Vagina (tissue), 2 donors: ENCODE results near the gene NEK5. TPM values are rescaled to one million over a fixed set of nuclear protein-coding genes. Genes with fewer than 3 reads are reported as not detected.
"Not testable (repeated sequence)": the region's sequence is repeated elsewhere in the genome, so short reads cannot be mapped to it uniquely, and the experiment has no call there.

ENCODE experiments used
- DNase-seq, 2 donors: peaks; one replicate each; pipeline ENCODE4 v3.0.0-alpha.2; 2017; ENCODE audit errors: extremely low spot score in 2 of 2
- H3K27ac ChIP-seq: fragments of 200-600 bp; sonication (generic); one replicate; pipeline ENCODE4 v1.5.1; 2019
- H3K27me3 ChIP-seq: fragments of 200-600 bp; sonication (generic); one replicate; pipeline ENCODE4 v1.5.1; 2019
- H3K36me3 ChIP-seq, 2 donors: fragments of 200-600 bp; sonication (generic); one replicate each; pipeline ENCODE4 v1.5.1; 2017 to 2019
- H3K4me1 ChIP-seq: fragments of 200-600 bp; sonication (generic); one replicate; pipeline ENCODE4 v1.5.1; 2019
- H3K4me3 ChIP-seq, 2 donors: fragments of 200-600 bp; sonication (generic); 1 replicate in 1 of 2; 2 replicates in 1 of 2; pipeline ENCODE4 v1.5.1; 2016 to 2019
- H3K9me3 ChIP-seq: fragments of 200-600 bp; sonication (generic); one replicate; pipeline ENCODE4 v1.5.1; 2019
- CTCF ChIP-seq, 3 experiments: fragments of 450-650 bp in 2 of 3; fragments of 200-600 bp in 1 of 3; sonication (generic) in 1 of 3; IDR thresholded peaks; one replicate each; pipeline ENCODE4 v1.5.1; 2017 to 2019; ENCODE audit warnings: antibody characterized with exemption in 3 of 3, mild to moderate bottlenecking in 2 of 3, moderate library complexity in 2 of 3
- POLR2A ChIP-seq, 2 donors: fragments of 450-650 bp; IDR thresholded peaks; one replicate each; pipeline ENCODE4 v1.6.1; 2017; ENCODE audit warnings: antibody characterized with exemption in 2 of 2, mild to moderate bottlenecking in 2 of 2, moderate library complexity in 2 of 2
- POLR2AphosphoS5 ChIP-seq, 2 donors: sonication (generic); formaldehyde crosslinking; IDR thresholded peaks; one replicate each; pipeline ENCODE4 v1.9.0; 2017; ENCODE audit warnings: antibody characterized with exemption in 2 of 2, mild to moderate bottlenecking in 2 of 2, low read depth in 1 of 2; ENCODE audit not compliant: insufficient read depth in 1 of 2
- intact Hi-C: fragments of 100-400 bp; cut with DNase I; formaldehyde crosslinking; loops from one replicate; pipeline ENCODE4 v1.15.1; 2023
- total RNA-seq: library from RNA; depleted of rRNA; stranded (reverse); fragments of >200 nt; gene quantifications from one replicate; pipeline ENCODE4 v1.2.3, GENCODE V29; 2016

Gene NEK5
- total RNA-seq, 1 donor from 2014 or later, result 0.98 TPM

GRCh38 chr13:52070929-52071523 is 57.8 kb downstream of the NEK5 start:
- intact Hi-C loops, result no loop called here
- H3K9me3 ChIP-seq, result peaks cover 15% of the 10 kb centered on the region
- H3K4me3 ChIP-seq, result no peak overlapping the region
- no peak for DNase-seq
- no peak overlapping the region for H3K27ac ChIP-seq
- no peaks in the 10 kb centered on the region for H3K27me3 ChIP-seq
- no peaks in the 10 kb centered on the region for H3K4me1 ChIP-seq
- no peaks in the 10 kb centered on the region for H3K36me3 ChIP-seq
- TF ChIP-seq POLR2A (IDR thresholded peaks at IDR 0.05) (no peak), POLR2AphosphoS5 (IDR thresholded peaks at IDR 0.05; ENCODE audit: insufficient read depth in 1 of 2, low read depth in 1 of 2) (no peak), CTCF (IDR thresholded peaks at IDR 0.05) (no peak)

- no peaks in the 10 kb centered on the region for H3K27me3 ChIP-seq
- TF ChIP-seq POLR2AphosphoS5 (IDR thresholded peaks at IDR 0.05; ENCODE audit: insufficient read depth in 1 of 2, low read depth in 1 of 2), result no peak
- no peak for TF ChIP-seq POLR2A (IDR thresholded peaks at IDR 0.05)
- no peak for TF ChIP-seq CTCF (IDR thresholded peaks at IDR 0.05)
- H3K4me1 ChIP-seq, result no peaks in the 10 kb centered on the region
- no peak for DNase-seq
- no peak overlapping the region for H3K27ac ChIP-seq
- H3K9me3 ChIP-seq, result peaks cover 15% of the 10 kb centered on the region
- no peaks in the 10 kb centered on the region for H3K36me3 ChIP-seq
- no peak overlapping the region for H3K4me3 ChIP-seq
- intact Hi-C loops, result no loop called here
Observed at GRCh38 chr13:52067237-52067636, 61.6 kb downstream of the NEK5 start.

GRCh38 chr13:52061587-52061986 is 67.3 kb downstream of the NEK5 start:
- Histone ChIP-seq H3K4me3 (no peak overlapping the region), H3K9me3 (no peaks in the 10 kb centered on the region), H3K27me3 (no peaks in the 10 kb centered on the region), H3K27ac (no peak overlapping the region), H3K4me1 (no peaks in the 10 kb centered on the region), H3K36me3 (no peaks in the 10 kb centered on the region)
- DNase-seq, result no peak
- intact Hi-C loops, result no loop called here
- TF ChIP-seq POLR2AphosphoS5 (IDR thresholded peaks at IDR 0.05; ENCODE audit: insufficient read depth in 1 of 2, low read depth in 1 of 2) (peak in 1 of 2 donors; percentile 41), POLR2A (IDR thresholded peaks at IDR 0.05) (no peak)

GRCh38 chr13:52061064-52061463 is 67.8 kb downstream of the NEK5 start:
- H3K4me3 ChIP-seq, DNase-seq, H3K36me3 ChIP-seq, intact Hi-C loops, H3K27ac ChIP-seq, H3K27me3 ChIP-seq, H3K9me3 ChIP-seq, H3K4me1 ChIP-seq: not testable (repeated sequence)

- intact Hi-C loops, result no loop called here
- Histone ChIP-seq H3K4me3 (no peak overlapping the region), H3K9me3 (no peaks in the 10 kb centered on the region), H3K4me1 (no peaks in the 10 kb centered on the region), H3K36me3 (no peaks in the 10 kb centered on the region), H3K27me3 (no peaks in the 10 kb centered on the region), H3K27ac (no peak overlapping the region)
- TF ChIP-seq CTCF (IDR thresholded peaks at IDR 0.05) (no peak), POLR2AphosphoS5 (IDR thresholded peaks at IDR 0.05; ENCODE audit: insufficient read depth in 1 of 2, low read depth in 1 of 2) (no peak), POLR2A (IDR thresholded peaks at IDR 0.05) (no peak)
- DNase-seq, result no peak
Observed at GRCh38 chr13:52053460-52053859, 75.4 kb downstream of the NEK5 start.

- Histone ChIP-seq H3K9me3 (no peaks in the 10 kb centered on the region), H3K27me3 (no peaks in the 10 kb centered on the region), H3K4me1 (no peaks in the 10 kb centered on the region), H3K4me3 (no peak overlapping the region), H3K36me3 (no peaks in the 10 kb centered on the region), H3K27ac (no peak overlapping the region)
- TF ChIP-seq CTCF (IDR thresholded peaks at IDR 0.05), result no peak
- TF ChIP-seq POLR2A (IDR thresholded peaks at IDR 0.05), result no peak
- TF ChIP-seq POLR2AphosphoS5 (IDR thresholded peaks at IDR 0.05; ENCODE audit: insufficient read depth in 1 of 2, low read depth in 1 of 2), result no peak
- intact Hi-C loops, result no loop called here
- no peak for DNase-seq
Observed at GRCh38 chr13:52051400-52051799, 77.5 kb downstream of the NEK5 start.
